ENCODE data around the gene ASTN1. TPM values are rescaled to one million over a fixed set of nuclear protein-coding genes. Genes with fewer than 3 reads are reported as not detected.

The ASTN1 gene
- total RNA-seq, 4 donors from 2014 or later: 0.93 to 2.9 (median 2.3) TPM

DNA sequence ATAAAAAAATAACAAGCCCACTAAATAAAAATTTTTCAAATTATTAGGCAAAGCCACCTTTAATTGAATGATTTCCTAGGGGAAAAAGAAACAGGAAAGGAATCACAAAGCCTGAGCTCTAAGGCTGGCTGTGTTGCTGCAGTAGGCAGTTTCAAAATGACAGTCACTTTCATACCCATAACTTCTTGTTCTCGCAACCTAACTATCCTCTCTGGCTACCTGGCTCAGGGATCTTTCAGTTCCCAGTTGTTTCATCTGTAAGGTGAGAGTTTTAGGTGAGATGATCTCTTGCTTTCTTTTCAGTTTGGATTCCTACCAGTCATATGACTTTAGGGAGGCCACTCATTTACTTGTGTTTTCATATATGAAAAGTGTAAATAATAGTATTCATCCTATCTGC lies 226.1 kb downstream of the ASTN1 start:
- Histone ChIP-seq H3K27me3 (no peaks in the 10 kb centered on the region), H3K36me3 (no peaks in the 10 kb centered on the region), H3K9me3 (peaks cover 0 to 8% (median 0%) of the 10 kb centered on the region in 3 donors), H3K4me3 (no peak overlapping the region), H3K27ac (no peak overlapping the region), H3K4me1 (no peaks in the 10 kb centered on the region)
- TF ChIP-seq POLR2AphosphoS5 (IDR thresholded peaks at IDR 0.05): no peak
- TF ChIP-seq POLR2A (IDR thresholded peaks at IDR 0.05): no peak
- TF ChIP-seq EP300 (IDR thresholded peaks at IDR 0.05): no peak
- TF ChIP-seq, protein P1, sequence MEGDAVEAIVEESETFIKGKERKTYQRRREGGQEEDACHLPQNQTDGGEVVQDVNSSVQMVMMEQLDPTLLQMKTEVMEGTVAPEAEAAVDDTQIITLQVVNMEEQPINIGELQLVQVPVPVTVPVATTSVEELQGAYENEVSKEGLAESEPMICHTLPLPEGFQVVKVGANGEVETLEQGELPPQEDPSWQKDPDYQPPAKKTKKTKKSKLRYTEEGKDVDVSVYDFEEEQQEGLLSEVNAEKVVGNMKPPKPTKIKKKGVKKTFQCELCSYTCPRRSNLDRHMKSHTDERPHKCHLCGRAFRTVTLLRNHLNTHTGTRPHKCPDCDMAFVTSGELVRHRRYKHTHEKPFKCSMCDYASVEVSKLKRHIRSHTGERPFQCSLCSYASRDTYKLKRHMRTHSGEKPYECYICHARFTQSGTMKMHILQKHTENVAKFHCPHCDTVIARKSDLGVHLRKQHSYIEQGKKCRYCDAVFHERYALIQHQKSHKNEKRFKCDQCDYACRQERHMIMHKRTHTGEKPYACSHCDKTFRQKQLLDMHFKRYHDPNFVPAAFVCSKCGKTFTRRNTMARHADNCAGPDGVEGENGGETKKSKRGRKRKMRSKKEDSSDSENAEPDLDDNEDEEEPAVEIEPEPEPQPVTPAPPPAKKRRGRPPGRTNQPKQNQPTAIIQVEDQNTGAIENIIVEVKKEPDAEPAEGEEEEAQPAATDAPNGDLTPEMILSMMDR (IDR thresholded peaks at IDR 0.05): no peak
- 80 to 83% methylated on average over 1 of the region's 1 CpG for WGBS, 2 donors (ENCODE audit: low coverage in 1 of 2)
- no peak for ATAC-seq

DNA sequence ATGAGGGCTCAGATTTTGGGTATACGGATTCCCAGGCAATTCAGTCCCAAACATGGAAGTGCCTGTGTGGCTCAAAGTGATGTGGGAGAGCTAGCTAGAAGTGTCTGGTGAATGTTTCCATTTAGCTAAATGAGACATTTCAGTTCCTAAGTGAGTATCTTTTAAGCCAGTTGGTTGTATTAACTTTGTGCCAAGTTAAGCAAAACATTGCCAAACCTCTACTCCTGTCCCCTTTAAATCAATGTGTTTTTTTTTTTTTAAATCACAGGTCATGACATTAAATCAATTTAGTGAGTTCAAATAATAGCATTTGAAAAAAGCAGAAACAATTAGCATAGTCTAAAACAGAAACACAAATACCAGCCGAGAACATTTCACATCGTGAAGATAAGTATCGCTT lies 230.1 kb downstream of the ASTN1 start:
- WGBS, 2 donors (ENCODE audit: low coverage in 1 of 2): 85% methylated on average over 4 of the region's 4 CpGs; no CpG with 5 or more reads in 1 of the 2 donors
- TF ChIP-seq, protein P1 (IDR thresholded peaks at IDR 0.05): no peak
- TF ChIP-seq EP300 (IDR thresholded peaks at IDR 0.05) (no peak), POLR2AphosphoS5 (IDR thresholded peaks at IDR 0.05) (no peak), POLR2A (IDR thresholded peaks at IDR 0.05) (no peak)

DNA sequence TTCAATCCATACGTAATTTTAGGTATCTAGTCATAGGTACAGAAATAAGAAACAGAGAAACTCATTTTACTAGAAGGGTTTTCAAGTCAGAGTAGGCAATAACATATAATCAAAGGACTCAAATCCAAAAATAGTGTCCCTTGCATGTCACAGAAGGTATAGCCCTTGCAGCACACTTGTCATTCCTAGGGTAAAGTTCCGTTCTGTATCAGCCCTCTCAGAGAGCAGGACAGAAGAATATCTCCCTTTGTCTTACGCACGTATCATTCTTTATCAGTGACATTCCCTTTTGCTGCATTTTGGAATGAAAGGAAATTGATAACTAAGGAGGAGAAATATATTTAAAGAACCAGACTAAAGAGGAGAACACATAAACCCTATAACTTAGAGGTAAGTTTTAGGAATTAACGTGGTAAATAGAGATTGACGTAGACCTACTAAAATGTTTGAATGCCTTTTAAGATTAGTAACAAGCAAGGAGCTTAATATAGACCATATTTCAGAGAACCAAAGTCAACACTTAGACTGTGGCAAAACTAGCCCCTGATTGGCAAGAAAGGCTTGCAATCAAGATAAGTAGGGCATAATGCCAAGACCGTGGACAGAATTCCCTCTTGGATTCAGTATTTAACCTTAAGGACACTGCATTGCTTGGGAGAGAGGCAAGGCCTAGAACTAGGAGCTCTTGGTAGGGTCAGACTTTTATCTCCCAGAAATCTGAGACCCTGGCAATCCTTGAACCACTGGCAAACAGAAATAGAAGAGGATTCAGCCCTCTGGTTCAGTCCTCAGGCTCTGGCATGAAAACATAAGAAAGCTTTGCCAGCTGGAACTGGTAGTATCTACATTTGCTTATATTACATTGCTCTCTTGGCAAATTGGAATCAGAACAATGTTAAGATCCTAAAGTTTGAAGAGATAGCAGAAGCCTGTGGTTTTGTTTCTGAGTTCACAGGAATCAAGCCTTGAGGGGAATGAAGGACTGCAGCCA lies 232.1 kb downstream of the ASTN1 start:
- Histone ChIP-seq H3K4me1 (no peaks in the 10 kb centered on the region), H3K27me3 (no peaks in the 10 kb centered on the region), H3K36me3 (no peaks in the 10 kb centered on the region), H3K9me3 (no peaks in the 10 kb centered on the region), H3K27ac (no peak overlapping the region), H3K4me3 (no peak overlapping the region)
- TF ChIP-seq POLR2AphosphoS5 (IDR thresholded peaks at IDR 0.05) (no peak), EP300 (IDR thresholded peaks at IDR 0.05) (no peak), POLR2A (IDR thresholded peaks at IDR 0.05) (no peak)
- TF ChIP-seq, protein P1 (IDR thresholded peaks at IDR 0.05): no peak
- WGBS, 2 donors (ENCODE audit: low coverage in 1 of 2): 69 to 71% methylated on average over 4 to 7 of the region's 7 CpGs
- ATAC-seq: no peak

More for the DNA sequence above, 230.1 kb downstream of the ASTN1 start:
- no peak for ATAC-seq
- no peaks in the 10 kb centered on the region for H3K4me1 ChIP-seq
- H3K27ac ChIP-seq: no peak overlapping the region
- no peaks in the 10 kb centered on the region for H3K27me3 ChIP-seq
- no peaks in the 10 kb centered on the region for H3K9me3 ChIP-seq
- H3K36me3 ChIP-seq: no peaks in the 10 kb centered on the region
- H3K4me3 ChIP-seq: no peak overlapping the region

DNA sequence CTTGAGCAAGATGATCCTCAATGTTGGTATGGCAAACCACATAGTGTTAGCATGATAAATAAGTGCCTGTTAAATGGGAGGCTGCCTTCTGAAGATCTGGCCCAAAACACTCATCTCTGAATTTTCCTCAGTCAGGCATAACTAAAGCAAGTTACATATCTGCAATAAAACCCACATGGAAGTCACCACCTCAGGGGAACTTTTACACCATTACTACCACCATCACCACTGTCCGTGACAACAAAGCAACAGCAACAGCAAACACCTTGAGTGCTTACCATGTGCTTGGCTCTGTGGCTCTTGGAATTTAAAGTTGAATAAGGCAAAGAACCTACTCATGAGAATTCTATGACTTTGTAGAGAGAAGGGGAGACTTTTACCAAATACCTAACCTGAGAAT lies 233.0 kb downstream of the ASTN1 start:
- no peak overlapping the region for H3K27ac ChIP-seq
- no peaks in the 10 kb centered on the region for H3K9me3 ChIP-seq
- no peak for TF ChIP-seq POLR2AphosphoS5 (IDR thresholded peaks at IDR 0.05)
- no peak for TF ChIP-seq EP300 (IDR thresholded peaks at IDR 0.05)
- TF ChIP-seq, protein P1 (IDR thresholded peaks at IDR 0.05): no peak
- no peak for TF ChIP-seq POLR2A (IDR thresholded peaks at IDR 0.05)
- no peaks in the 10 kb centered on the region for H3K36me3 ChIP-seq
- WGBS, 2 donors (ENCODE audit: low coverage in 1 of 2): 67 to 100% methylated on average over 1 of the region's 1 CpG
- ATAC-seq: no peak
- H3K4me1 ChIP-seq: no peaks in the 10 kb centered on the region
- no peak overlapping the region for H3K4me3 ChIP-seq
- H3K27me3 ChIP-seq: no peaks in the 10 kb centered on the region

Data from gastroesophageal sphincter (tissue), 4 donors.